GM11168 (cell line): ENCODE results near the gene AIFM1.
"Not testable (repeated sequence)": the region's sequence is repeated elsewhere in the genome, so short reads cannot be mapped to it uniquely, and the experiment has no call there.

Source experiments
- in situ Hi-C: fragments of 300-500 bp; cut with MboI; formaldehyde crosslinking; loops from one replicate; pipeline ENCODE4 v1.12.0; 2022; ENCODE audit warnings: low sequenced_read_pairs; ENCODE audit not compliant: unreplicated experiment

Gene AIFM1

GRCh38 chrX:130120746-130121504 lies 44.7 kb downstream of the AIFM1 start:
- in situ Hi-C loops: loop anchor here (10.0 kb wide), 1 partner anchor 46 kb away; no protein-coding TSS in a partner anchor

DNA sequence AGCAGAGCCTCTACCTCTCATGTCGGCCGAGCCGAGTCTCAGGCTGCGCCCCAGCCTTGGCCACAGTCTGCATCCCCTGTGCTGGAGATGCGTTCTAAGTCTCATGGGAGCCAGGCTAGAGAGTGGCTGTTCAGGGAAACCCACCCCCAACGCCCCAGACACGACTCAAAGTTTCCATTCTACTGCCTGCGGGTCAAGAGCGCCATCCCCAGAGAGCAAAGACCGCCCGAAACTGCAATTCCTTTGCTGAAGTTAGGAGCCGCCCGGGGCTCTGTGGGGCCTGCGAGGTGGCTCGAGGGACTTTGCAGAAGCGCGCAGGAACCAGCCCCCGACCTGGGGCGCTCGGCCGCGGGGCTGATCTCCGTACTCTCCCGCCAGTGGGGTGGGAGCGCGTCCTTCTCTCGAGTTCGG lies 45.3 kb downstream of the AIFM1 start:
- in situ Hi-C loops: loop anchor here (10.0 kb wide), 1 partner anchor 46 kb away; no protein-coding TSS in a partner anchor

GRCh38 chrX:130119312-130119898 lies 46.2 kb downstream of the AIFM1 start:
- in situ Hi-C loops: no loop called here

DNA sequence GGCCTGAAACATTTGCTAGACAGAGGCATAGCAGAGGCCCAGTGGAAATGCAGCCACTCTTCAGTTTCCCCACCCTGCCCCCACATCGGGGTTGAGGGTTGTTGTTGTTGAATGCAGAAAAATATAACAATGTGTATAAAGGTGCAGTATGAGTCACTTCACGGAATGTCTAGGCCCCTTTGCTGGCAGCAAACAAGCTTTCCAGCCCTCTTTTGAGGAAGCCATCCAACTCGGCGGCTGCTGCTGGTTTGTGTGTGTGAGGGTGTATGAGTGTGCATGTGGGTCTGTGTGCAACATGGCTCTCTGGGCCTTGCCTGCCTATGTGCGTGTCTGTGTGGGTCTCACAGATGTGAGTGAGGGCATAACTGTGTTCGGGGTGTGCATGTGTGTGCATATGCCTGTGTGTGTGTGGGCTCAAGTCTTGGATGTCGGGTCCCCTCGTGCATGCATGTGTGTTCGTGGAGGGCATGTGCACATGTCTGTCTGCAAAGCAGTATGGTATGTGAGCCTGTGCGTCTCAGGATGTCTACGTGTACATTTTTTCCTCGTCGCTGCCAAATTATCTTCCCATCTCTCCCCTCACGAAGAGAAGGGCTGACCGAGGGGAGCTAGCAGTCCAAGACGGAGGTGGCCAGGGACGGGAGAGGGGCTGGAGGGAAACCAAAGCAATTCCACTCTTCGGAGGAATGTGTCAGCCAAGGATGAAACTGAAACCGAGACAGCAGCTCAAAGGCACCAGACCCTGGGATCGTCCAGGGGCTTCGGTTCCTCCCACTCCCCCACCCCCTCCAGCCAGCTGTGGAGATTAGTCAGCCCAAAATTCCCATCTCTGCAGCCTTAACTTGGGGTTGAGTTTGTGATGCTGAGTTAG lies 47.0 kb downstream of the AIFM1 start:
- in situ Hi-C loops: no loop called here

DNA sequence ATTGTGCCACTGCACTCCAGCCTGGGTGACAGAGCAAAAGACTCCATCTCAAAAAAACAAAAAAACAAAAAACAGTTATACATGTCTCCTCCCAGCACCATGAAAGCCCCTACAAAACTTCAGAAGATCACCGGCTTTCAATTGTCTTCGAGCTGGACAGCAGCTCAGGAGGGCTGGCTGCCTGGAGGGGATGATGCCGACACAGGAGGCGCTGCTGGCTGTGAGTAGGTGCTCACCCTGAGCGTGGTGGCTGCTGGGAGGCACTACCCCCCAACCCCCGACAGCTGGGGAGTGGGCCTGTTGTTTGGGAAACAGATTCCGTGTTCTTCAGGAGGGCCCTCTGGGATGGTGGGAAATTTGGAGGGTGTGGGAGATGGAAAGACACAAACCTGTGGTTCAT lies 48.5 kb downstream of the AIFM1 start:
- in situ Hi-C loops: no loop called here

GRCh38 chrX:130115119-130115885 lies 50.3 kb downstream of the AIFM1 start:
- in situ Hi-C loops: not testable (repeated sequence)

DNA sequence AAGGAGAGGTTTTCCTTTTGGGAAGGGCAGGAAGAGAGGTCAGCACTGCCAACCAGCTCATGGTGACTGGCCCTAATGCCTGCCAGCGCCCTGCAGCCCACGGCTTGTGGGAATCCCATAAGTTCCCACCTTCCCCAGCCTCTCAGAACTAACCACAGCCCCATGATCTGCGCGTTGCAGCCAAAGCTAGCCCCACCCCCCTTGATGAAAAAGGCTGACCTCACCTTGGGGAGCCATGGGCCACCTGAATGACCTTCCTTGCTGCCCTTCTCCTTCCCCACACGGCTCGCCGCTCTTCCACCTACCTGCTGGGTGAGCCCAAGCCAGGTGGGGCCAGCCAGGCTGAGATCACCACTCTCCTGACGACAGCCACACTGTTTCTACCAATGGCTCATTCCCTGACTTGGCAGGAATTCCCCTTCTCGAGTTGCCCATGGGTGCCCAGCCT lies 51.5 kb downstream of the AIFM1 start:
- in situ Hi-C loops: no loop called here

- in situ Hi-C loops: no loop called here
Observed at GRCh38 chrX:130111220-130112154, 54.2 kb downstream of the AIFM1 start.

DNA sequence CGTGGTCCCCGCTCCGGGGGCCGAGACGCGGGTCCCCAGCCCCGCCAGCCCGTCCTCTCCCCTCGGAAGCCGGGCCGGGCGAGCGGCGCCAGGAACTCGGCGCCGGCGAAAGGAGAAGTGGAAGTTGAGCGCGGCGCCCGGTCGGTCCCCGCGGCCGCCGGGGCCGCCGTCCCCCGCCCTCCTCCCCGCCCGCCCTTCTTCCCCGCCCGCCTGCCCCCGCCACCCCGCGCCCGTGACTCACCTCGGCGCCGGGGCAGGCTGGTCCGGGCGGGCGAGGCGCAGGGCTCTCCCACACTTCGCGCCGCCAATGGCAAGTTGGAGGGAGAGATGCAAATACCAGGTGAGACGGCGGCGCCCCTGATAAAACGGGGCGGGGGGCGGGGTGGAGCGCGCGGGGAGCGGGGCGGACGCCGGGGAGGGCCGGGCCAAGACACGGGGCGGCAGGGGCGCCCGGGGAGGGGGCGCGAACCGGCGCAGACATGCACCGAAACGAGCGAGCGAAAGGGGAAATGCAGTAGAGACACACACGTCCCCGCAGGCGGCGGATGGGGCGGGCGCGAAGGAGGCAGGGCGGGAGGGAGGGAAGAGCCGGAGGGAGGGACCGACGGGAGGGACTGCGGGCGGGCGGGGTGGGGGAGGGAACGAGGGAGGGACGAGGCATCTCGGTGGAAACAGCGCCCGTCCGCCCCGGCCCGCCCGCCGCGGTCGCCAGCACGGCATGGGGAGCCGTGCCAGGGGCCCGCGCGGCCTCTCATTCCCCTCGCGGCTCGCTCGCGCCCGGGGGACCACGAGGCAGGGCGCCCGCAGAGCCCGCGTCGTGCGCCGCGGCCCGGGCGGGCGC lies 55.0 kb downstream of the AIFM1 start, which contains the start of gene ELF4:
Gene ELF4, minus strand, starts transcription at position 119 of the 841 bp plus-strand sequence. CDS start 29,167 bp downstream, outside the sequence.
- in situ Hi-C loops: no loop called here

GRCh38 chrX:130109429-130110378 lies 55.9 kb downstream of the AIFM1 start:
- in situ Hi-C loops: no loop called here

GRCh38 chrX:130108647-130109428 lies 56.8 kb downstream of the AIFM1 start:
- in situ Hi-C loops: no loop called here

DNA sequence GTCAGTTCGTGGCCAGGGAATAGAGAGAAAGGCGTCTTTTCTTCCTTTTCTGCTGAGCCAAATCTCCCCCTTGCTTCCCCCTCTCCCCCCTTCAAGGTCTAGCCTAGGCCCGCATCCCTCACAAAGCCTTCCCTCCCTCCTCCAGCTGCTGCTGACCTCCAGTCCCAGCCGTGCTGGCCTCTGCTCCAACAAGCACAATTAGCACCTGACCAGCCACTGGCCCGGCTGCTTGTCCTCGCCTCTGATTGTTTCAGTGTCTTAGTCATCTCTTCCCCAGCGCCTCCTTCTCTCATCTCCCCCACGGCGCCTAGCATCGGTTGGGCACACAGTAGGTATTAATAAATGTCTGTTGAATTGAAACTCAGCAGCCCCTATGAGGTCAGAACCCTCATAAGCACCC lies 59.6 kb downstream of the AIFM1 start:
- in situ Hi-C loops: no loop called here

DNA sequence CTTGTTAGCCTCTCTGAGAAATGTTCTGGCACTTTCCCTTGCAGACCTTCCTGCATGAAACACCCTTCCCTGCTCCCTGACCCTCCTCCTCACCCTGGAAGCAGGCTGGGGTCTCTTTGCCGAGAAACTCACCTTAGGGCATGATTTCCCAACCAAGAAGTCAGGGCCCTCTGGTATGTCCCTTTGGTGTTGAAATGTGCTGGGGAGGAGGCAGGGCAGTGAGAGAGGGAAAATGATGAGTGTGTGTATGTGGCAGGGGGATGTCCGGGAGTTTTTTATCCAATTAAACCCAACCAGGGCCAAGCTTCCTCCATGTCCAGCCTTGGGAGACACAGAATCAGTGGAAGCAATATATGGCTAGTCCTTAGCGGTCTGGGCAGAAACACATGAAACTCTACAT lies 60.4 kb downstream of the AIFM1 start:
- in situ Hi-C loops: no loop called here

GRCh38 chrX:130103605-130104004 lies 62.0 kb downstream of the AIFM1 start:
- in situ Hi-C loops: no loop called here

DNA sequence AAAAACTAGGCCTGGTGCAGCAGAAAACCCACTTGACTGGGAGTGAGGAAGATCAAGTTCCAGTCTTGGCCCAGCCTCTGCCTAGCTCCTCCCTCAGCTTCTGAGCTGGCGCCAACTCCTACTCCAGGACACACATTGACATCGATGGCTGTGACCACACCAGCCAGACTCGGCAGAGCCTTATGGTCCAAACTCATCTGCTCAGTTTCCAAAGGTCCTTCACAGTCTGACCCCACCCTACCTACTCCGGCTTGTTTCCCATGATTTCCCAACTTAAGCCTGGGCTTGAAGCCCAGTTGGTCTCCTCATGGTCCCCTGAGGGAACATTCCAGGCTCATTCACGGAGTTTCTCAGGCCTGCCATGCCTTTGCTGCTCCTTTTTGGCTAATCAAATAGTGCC lies 65.5 kb downstream of the AIFM1 start:
- in situ Hi-C loops: no loop called here

DNA sequence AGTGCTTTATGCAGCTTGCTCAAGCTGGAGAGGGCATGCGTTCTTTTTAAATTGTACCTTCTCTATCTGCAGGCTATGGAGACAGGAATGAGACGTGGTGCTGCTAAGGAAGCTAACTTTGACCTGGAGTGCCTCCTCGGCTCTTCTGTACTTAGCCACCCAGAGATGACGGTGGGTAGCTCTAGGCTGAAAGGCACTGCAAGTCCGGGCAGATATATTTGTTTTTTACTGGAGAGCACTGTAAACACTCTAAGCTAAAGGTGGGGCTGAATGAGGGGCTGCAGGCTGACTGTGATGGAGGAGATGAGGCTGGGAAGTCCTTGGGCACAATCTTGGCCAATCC lies 67.5 kb downstream of the AIFM1 start:
- in situ Hi-C loops: no loop called here
